ENCODE results near the gene HDAC3.

Gene HDAC3

GRCh38 chr5:141657937-141658545 lies 21.4 kb upstream of the HDAC3 start:
- DNase-seq: no peak

GRCh38 chr5:141657404-141657803 lies 20.8 kb upstream of the HDAC3 start:
- DNase-seq: no peak

GRCh38 chr5:141656396-141656795 lies 19.7 kb upstream of the HDAC3 start:
- no peak for DNase-seq

GRCh38 chr5:141655020-141655419 lies 18.4 kb upstream of the HDAC3 start:
- no peak for DNase-seq

- no peak for DNase-seq
These were observed 17.6 kb upstream of the HDAC3 start for GRCh38 chr5:141654298-141654697.

GRCh38 chr5:141651728-141652105 lies 15.1 kb upstream of the HDAC3 start:
- DNase-seq: no peak

- DNase-seq: no peak
These were observed 14.4 kb upstream of the HDAC3 start, which contains the start of gene FCHSD1 for GRCh38 chr5:141650851-141651727. FCHSD1 (minus strand) TSS chr5:141651418; CDS start chr5:141651368, 50 bp downstream.

GRCh38 chr5:141649972-141650371 lies 13.3 kb upstream of the HDAC3 start:
- no peak for DNase-seq

- DNase-seq: no peak
These were observed 12.5 kb upstream of the HDAC3 start for GRCh38 chr5:141649056-141649688.

- no peak for DNase-seq
These were observed 11.2 kb upstream of the HDAC3 start for GRCh38 chr5:141647851-141648250.

- no peak for DNase-seq
These were observed 10.6 kb upstream of the HDAC3 start for GRCh38 chr5:141647242-141647641.

GRCh38 chr5:141646026-141646425 lies 9.4 kb upstream of the HDAC3 start:
- DNase-seq: no peak

- no peak for DNase-seq
These were observed 5.1 kb upstream of the HDAC3 start for GRCh38 chr5:141641634-141642267.

GRCh38 chr5:141640698-141641097 lies 4.0 kb upstream of the HDAC3 start:
- no peak for DNase-seq

- DNase-seq: no peak
These were observed 3.4 kb upstream of the HDAC3 start for GRCh38 chr5:141640051-141640415.

GRCh38 chr5:141639357-141640050 lies 2.9 kb upstream of the HDAC3 start:
- no peak for DNase-seq

GRCh38 chr5:141638771-141639170 lies 2.1 kb upstream of the HDAC3 start:
- DNase-seq: no peak

- no peak for DNase-seq
These were observed 1.2 kb upstream of the HDAC3 start for GRCh38 chr5:141637767-141638419.

GRCh38 chr5:141637123-141637766 lies 596 bp upstream of the HDAC3 start:
- no peak for DNase-seq

GRCh38 chr5:141636106-141636412 lies 590 bp downstream of the HDAC3 start:
- no peak for DNase-seq

- no peak for DNase-seq
These were observed 1.0 kb downstream of the HDAC3 start for GRCh38 chr5:141635646-141636045.

GRCh38 chr5:141634720-141635119 lies 1.9 kb downstream of the HDAC3 start:
- DNase-seq: no peak

Measured in NCI-H1436 treated with DMSO at 0.1 percent for 48 hours (cell line).